ENCODE results near the gene ABL1. TPM values are rescaled to one million over a fixed set of nuclear protein-coding genes. Genes with fewer than 3 reads are reported as not detected.
A peak's percentile ranks its signal among the peaks of the same experiment; 100 is the strongest.

The ABL1 gene
- total and polyA plus RNA-seq, 10 donors: 9.7 to 76.7 (median 42.2) TPM

GRCh38 chr9:130870491-130871381 is 35.7 kb downstream of the ABL1 start:
- WGBS, 5 donors: 80 to 88% (median 85%) methylated on average over 17 of the region's 17 CpGs
- intact Hi-C loops (cut with DNase I; ENCODE audit: low total_unique reads): no loop called here
- Histone ChIP-seq H3K27me3 (replicated peaks in 1 of 7) (no peaks in the 10 kb centered on the region), H3K27ac (peak overlapping the region in 1 of 8 donors; percentile 14), H3K4me3 (no peak overlapping the region), H3K9me3 (no peaks in the 10 kb centered on the region), H3K36me3 (peaks cover 6 to 78% (median 48%) of the 10 kb centered on the region in 6 donors), H3K4me1 (peaks cover 0 to 24% (median 12%) of the 10 kb centered on the region in 6 donors)
- TF ChIP-seq POLR2AphosphoS5 (IDR thresholded peaks at IDR 0.05) (no peak), POLR2A (IDR thresholded peaks at IDR 0.05) (no peak), CTCF (IDR thresholded peaks at IDR 0.05 in 8 of 11, conservative IDR thresholded peaks at IDR 0.05 in 3 of 11) (no peak)
- peak; percentile 43 for DNase-seq

- peak; percentile 29 for DNase-seq
- intact Hi-C loops (cut with DNase I; ENCODE audit: low total_unique reads): no loop called here
- Histone ChIP-seq H3K9me3 (no peaks in the 10 kb centered on the region), H3K36me3 (peaks cover 6 to 86% (median 51%) of the 10 kb centered on the region in 6 donors), H3K27me3 (replicated peaks in 1 of 7) (no peaks in the 10 kb centered on the region), H3K4me1 (peaks cover 0 to 22% (median 9%) of the 10 kb centered on the region in 6 donors), H3K4me3 (no peak overlapping the region), H3K27ac (peak overlapping the region in 1 of 8 donors; percentile 14)
- WGBS, 5 donors: 79 to 84% (median 83%) methylated on average over 10 of the region's 10 CpGs
- no peak for TF ChIP-seq POLR2AphosphoS5 (IDR thresholded peaks at IDR 0.05)
- no peak for TF ChIP-seq POLR2A (IDR thresholded peaks at IDR 0.05)
- TF ChIP-seq CTCF (IDR thresholded peaks at IDR 0.05 in 8 of 11, conservative IDR thresholded peaks at IDR 0.05 in 3 of 11): no peak
Measured at GRCh38 chr9:130871395-130872062, 36.5 kb downstream of the ABL1 start.

GRCh38 chr9:130872093-130872492 is 37.0 kb downstream of the ABL1 start:
- DNase-seq: peak; percentile 30
- no peak for TF ChIP-seq POLR2AphosphoS5 (IDR thresholded peaks at IDR 0.05)
- no peak for TF ChIP-seq CTCF (IDR thresholded peaks at IDR 0.05 in 8 of 11, conservative IDR thresholded peaks at IDR 0.05 in 3 of 11)
- TF ChIP-seq POLR2A (IDR thresholded peaks at IDR 0.05): no peak
- H3K4me3 ChIP-seq: no peak overlapping the region
- peaks cover 6 to 87% (median 53%) of the 10 kb centered on the region in 6 donors for H3K36me3 ChIP-seq
- no peaks in the 10 kb centered on the region for H3K9me3 ChIP-seq
- intact Hi-C loops (cut with DNase I; ENCODE audit: low total_unique reads): no loop called here
- no peak overlapping the region for H3K27ac ChIP-seq
- 93 to 96% (median 94%) methylated on average over 15 of the region's 15 CpGs for WGBS, 5 donors
- peaks cover 0 to 22% (median 9%) of the 10 kb centered on the region in 6 donors for H3K4me1 ChIP-seq
- H3K27me3 ChIP-seq (replicated peaks in 1 of 7): no peaks in the 10 kb centered on the region

GRCh38 chr9:130872508-130872907 is 37.5 kb downstream of the ABL1 start:
- H3K27me3 ChIP-seq (replicated peaks in 1 of 7): no peaks in the 10 kb centered on the region
- H3K9me3 ChIP-seq: no peaks in the 10 kb centered on the region
- peaks cover 0 to 22% (median 9%) of the 10 kb centered on the region in 6 donors for H3K4me1 ChIP-seq
- intact Hi-C loops (cut with DNase I; ENCODE audit: low total_unique reads): no loop called here
- no peak for DNase-seq
- peaks cover 6 to 87% (median 56%) of the 10 kb centered on the region in 6 donors for H3K36me3 ChIP-seq
- no peak overlapping the region for H3K27ac ChIP-seq
- WGBS, 5 donors: 87 to 98% (median 92%) methylated on average over 9 of the region's 9 CpGs
- H3K4me3 ChIP-seq: no peak overlapping the region
- no peak for TF ChIP-seq POLR2AphosphoS5 (IDR thresholded peaks at IDR 0.05)
- TF ChIP-seq POLR2A (IDR thresholded peaks at IDR 0.05): no peak
- TF ChIP-seq CTCF (IDR thresholded peaks at IDR 0.05 in 8 of 11, conservative IDR thresholded peaks at IDR 0.05 in 3 of 11): no peak
